D721Med (cell line): ENCODE data around the gene C2orf76.

Experiments used
- DNase-seq: peaks from one replicate; pipeline ENCODE4 v3.0.0; 2011; ENCODE audit warnings: low spot score; ENCODE audit not compliant: insufficient read length
- FAIRE-seq: peaks from 2 replicates; lab custom pipeline; 2011; peaks lifted over from hg19 to GRCh38; lab: Jason Lieb, UNC
- TF ChIP-seq, protein P1 (sequence below): IDR thresholded peaks from 2 replicates; pipeline ENCODE4 v1.5.1; 2012; ENCODE audit warnings: mild to moderate bottlenecking, control low read depth; ENCODE audit not compliant: insufficient read depth; ENCODE audit errors: missing control alignments

C2orf76 gene

DNA sequence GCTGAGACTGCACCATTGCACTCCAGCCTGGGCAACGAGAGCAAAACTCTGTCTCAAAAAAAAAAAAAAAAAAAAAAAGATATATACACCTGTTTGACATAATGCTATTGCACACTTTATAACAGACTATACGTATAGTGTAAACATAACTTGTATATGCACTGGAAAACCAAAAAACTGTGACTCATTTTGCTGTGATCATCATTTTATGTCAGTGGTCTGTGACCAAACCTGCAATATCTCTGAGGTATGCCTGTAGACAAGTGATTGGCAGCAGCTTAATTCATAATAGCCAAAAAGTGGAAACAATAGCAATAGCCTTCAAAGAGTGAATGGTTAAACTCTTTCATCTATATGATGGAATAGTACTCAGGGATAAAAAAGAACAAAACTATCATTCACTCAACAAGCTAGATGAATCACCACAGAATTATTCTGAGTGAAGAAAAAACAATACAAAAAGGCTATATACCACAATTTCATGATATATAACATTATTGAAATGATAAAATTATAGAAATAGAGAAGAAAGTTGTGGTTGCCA, 6.1 kb downstream of the C2orf76 start:
- TF ChIP-seq, protein P1, sequence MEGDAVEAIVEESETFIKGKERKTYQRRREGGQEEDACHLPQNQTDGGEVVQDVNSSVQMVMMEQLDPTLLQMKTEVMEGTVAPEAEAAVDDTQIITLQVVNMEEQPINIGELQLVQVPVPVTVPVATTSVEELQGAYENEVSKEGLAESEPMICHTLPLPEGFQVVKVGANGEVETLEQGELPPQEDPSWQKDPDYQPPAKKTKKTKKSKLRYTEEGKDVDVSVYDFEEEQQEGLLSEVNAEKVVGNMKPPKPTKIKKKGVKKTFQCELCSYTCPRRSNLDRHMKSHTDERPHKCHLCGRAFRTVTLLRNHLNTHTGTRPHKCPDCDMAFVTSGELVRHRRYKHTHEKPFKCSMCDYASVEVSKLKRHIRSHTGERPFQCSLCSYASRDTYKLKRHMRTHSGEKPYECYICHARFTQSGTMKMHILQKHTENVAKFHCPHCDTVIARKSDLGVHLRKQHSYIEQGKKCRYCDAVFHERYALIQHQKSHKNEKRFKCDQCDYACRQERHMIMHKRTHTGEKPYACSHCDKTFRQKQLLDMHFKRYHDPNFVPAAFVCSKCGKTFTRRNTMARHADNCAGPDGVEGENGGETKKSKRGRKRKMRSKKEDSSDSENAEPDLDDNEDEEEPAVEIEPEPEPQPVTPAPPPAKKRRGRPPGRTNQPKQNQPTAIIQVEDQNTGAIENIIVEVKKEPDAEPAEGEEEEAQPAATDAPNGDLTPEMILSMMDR = no peak
- FAIRE-seq = no peak
- DNase-seq = no peak

DNA sequence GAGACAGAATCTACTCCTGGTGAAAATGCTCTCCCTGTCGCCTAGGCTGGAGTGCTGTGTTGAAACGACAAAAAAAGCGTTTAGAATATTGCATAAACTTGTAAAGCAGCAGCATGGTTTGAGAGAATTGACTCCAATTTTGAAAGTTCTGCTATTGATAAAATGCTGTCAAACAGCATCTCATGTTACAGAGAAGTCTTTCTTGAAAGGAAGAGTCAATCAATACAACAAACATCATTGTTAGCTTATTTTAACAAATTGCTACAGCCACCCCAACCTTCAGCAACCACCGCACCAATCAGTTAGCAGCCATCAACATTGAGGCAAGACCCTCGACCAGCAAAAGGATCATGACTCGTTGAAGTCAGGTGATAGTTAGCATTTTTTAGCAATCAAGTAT, 6.9 kb downstream of the C2orf76 start:
- FAIRE-seq (no peak), DNase-seq (no peak)
- TF ChIP-seq, protein P1 = no peak

DNA sequence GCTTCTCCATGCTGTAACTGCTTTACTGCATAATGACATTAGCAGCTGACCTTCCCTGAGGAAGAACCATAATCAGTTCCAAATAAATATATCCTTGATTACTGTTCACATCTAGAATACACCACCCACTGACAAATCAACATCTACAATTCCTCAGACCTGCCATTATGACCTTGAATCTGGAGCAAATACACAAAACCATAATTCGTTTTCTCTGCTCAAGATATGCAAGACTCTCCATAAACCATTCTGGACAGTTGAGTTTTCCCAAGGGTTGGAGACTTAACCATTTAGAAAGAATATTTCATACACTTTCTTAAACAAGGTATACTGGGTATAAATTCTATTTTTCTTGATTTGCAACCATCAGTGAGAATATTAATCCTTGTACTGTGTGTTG, 11.8 kb downstream of the C2orf76 start:
- TF ChIP-seq, protein P1 = no peak
- DNase-seq (no peak), FAIRE-seq (peak; percentile 6)

DNA sequence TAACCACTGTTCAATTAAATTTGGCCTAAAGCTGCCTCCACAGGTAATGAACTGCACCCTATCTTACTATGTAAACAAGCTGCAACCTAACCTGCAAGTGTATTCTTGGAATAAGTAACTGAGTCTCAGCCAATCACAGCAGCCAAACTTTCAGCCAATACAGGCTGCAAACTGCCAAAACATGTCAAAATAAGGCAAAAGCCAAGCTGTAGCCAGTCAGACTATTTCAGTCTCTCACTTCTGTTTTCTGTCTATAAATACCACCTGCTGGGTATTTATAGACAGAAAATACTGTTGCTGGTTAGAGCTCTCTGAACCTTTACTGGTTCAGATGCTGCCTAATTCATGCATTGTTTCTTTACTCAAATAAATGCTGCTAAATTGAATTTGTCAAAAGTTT, 14.3 kb downstream of the C2orf76 start:
- DNase-seq = no peak
- TF ChIP-seq, protein P1 = no peak
- FAIRE-seq = no peak

DNA sequence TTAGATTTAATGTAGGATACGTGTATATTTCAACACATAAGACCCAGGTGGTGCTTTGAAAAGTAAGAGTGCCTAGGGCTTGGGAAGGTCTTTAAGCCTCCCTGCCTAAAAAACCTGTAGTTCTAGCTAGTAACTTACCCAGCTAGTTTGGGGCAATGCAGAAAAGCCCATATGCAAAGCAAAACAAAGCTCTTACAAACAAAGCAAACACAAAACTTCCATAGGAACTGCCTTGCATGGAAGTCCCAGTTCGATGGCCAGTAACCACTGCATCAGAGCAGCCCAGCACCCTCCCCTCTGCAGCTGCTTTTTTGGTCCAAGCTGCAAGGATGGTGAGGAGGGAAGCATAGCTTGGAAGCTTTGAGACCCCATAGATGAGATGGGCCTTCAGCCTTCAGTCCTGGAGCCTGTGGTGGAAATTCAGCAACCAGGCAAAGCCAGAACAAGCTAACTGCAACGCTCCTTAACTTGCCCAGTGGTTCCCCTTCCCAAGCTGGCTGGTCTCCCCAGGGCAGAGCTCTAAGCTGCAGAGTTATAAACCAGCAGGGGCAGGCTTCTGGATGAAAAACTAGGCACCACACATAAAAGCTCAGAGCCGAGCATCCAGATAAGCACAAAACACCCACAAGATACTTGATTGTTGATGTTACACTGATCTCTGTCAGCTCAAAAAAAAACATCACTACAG, 16.2 kb downstream of the C2orf76 start:
- DNase-seq (no peak), FAIRE-seq (no peak)
- TF ChIP-seq, protein P1 = no peak

DNA sequence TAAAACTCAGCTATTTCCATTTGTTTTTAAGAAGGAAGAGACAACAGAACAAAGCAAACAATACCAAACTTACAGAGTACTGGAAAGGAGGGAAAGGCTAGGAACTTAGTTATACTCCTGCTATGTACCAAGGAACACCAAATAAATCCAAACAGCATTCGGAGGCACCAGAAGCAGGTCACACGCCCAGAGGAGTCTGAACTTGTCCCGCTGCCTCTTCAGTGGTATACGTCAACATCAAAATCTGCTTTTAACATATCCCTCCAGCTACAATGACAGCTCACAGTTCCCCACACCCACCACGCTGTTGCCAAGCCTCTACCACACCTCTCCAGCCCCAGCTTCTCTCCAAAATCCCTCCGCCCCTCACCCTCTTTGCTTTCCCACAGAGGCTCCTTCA, 17.3 kb downstream of the C2orf76 start:
- TF ChIP-seq, protein P1 = no peak
- DNase-seq = no peak
- no peak for FAIRE-seq

DNA sequence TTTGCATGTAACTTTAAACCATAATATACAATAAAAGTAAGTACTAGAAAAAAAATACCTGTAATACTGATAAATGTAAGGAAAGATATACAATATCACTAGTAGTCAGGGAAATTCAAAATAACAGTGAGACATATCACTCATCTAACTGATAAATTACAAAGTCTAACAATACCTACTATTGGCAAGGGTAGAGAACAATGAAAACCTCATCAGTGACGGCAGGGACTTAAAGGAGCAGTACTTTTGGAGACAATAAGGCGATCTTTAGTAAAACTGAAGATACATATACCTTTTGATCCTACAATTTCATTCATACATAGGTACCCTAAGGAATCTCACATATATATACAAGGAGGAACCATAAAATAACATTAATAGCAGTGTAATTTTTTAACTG, 24.9 kb downstream of the C2orf76 start:
- DNase-seq = no peak
- FAIRE-seq = no peak
- TF ChIP-seq, protein P1 = no peak
